HG03575 (cell line): ENCODE measurements around the gene GLB1L3.

Source experiments
- ATAC-seq: cut with Tn5 transposase; IDR thresholded peaks from one replicate; pipeline ENCODE4 v1.9.1; 2021; ENCODE audit not compliant: unreplicated experiment, insufficient number of reproducible peaks, low FRiP score; ENCODE audit errors: extremely low read depth

The GLB1L3 gene

DNA sequence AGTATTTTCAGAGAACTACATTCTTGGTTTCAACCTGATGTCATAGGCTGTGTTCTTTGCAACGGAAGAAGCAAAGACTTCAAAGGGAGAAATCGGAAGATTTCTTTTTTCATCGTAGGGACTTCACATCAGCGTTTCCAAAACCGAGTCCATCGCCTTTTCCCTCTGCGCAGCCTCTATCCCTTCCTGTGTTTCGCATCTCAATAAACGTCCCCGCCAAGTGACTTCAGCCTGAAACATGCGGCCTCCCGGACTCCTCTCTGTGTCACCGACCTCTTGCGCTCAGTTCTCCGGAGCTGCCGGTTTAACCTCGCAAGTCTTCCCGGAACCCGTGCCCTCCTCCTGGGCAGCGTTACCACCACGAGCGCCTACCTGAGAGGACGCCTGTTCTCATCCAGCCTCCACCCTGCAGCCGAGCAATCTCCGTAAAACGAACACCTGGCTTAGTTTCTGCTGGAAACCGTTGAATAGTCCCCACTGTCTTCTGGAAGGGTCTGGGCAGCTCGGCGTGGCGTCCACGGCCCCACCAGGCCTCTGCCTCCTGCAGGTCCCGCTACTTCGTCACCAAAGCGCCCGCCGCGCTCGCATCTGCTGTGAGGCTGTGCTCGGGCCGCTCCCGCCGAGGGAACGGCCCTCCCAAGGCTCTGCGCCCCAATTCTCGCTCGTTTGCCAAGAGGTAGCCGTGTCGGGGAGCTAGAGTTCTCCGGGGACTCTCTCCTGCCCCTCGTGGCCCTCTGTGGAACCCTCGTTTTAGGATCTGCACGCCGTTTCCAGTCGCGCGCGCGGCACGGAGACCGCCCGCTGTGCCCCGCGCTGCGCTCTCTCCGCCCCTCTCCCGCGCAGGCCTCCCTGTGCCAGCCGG is at the start of gene GLB1L3:
GLB1L3 (plus strand) TSS at position 846 of the 862 bp plus-strand sequence. CDS start 362 bp downstream, outside the sequence.
- no peak for ATAC-seq

DNA sequence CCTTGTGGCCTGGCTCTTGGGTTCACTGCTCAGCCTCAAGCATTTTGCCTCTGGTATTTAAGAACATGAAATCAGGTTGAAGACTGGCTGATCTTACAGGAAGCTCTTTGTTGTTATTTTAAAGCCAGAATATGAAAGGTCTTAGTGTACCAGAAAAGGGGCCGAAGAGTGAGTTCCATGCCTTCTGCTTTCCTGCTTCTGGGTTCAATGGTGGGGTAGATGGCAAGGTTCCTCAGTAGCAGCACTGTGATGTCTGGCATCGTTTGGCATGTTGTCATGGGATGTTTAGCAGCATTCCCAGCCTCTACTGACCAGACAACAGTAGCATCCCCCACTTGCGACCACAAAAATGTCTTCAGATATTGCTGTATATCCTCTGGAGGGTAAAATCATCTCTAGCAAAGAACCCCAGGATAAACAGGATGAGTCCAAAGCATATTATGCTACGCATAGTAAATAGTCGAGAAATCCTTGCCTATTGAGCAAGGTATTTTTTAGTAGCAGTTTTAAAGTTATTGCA is 49.3 kb upstream of the GLB1L3 start:
- ATAC-seq: no peak

GRCh38 chr11:134228625-134229024 is 47.6 kb upstream of the GLB1L3 start:
- peak; percentile 64 for ATAC-seq

DNA sequence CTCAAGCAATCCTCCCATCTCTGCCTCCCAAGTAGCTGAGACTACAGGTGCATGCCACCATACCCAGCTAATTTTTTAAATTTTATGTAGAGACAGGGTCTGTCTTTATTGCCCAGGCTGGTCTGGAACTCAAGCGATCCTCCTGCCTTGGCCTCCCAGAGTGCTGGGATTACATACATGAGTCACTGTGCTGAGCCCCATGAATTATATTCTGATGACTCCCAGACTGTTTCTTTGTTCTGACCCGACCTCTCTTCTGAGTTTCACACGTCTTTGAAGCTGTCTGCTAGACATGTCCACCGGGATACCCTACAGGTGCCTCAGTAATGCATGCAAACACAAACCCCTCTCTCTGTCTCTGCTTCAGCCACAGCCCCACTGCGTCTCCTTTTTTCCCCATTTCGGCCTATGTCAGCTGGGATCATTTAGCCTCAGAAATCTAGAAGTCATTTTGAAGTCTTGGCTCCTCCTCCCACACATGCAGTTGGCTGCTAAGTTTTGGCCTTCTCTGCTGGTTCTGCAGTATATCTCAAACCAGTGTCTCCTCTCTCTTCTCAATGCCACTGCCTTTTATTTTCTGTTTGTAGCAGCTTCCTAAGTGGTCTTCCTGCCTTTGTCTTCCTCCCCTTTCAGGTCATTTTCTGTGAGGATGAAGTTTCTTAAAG is 46.9 kb upstream of the GLB1L3 start:
- no peak for ATAC-seq

- no peak for ATAC-seq
Measured at GRCh38 chr11:134230339-134230738, 45.8 kb upstream of the GLB1L3 start.

GRCh38 chr11:134231958-134232659 is 44.1 kb upstream of the GLB1L3 start:
- ATAC-seq: no peak

DNA sequence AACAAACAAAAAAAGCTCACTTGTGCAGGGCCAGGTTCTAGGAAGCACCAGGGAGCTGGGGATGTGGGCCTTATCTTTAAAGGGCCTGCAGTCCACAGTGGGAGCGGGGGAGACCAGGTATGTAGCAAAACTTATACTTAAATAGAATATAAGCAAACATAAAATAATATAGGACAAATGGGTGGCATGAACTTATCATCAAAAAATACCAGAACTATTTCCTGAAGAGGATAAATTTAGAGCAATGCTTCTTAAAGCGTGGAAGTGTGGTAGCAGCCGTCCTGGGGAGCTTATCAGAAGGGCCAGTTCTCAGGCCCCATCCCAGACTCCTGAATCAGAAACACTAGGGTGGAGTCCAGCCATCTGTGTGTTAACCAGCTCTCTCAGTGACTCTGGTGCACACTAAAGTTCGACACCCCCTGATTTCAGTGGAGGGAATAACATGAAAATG is 42.4 kb upstream of the GLB1L3 start:
- ATAC-seq: no peak

GRCh38 chr11:134235399-134235798 is 40.8 kb upstream of the GLB1L3 start:
- ATAC-seq: no peak

- no peak for ATAC-seq
Measured at GRCh38 chr11:134236834-134237556, 39.2 kb upstream of the GLB1L3 start.

- ATAC-seq: no peak
Measured at GRCh38 chr11:134237557-134237922, 38.6 kb upstream of the GLB1L3 start.

GRCh38 chr11:134238956-134239355 is 37.2 kb upstream of the GLB1L3 start:
- no peak for ATAC-seq

DNA sequence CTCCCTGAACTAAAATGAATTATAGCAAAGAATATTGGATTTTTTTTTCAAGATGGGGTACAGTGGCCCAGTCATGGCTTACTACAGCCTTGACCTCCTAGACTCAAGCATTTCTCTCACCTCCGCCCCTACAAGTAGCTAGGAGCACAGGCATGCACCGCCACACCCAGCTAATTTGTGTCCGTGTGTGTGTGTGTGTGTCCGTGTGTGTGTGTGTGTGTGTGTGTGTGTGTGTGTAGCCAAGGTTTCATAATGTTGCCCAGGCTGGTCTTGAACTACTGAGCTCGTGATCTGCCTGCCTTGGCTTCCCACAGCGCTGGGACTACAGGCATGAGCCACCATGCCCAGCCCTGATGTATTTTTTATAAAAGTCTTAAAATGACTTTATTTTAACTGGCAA is 35.6 kb upstream of the GLB1L3 start:
- no peak for ATAC-seq

DNA sequence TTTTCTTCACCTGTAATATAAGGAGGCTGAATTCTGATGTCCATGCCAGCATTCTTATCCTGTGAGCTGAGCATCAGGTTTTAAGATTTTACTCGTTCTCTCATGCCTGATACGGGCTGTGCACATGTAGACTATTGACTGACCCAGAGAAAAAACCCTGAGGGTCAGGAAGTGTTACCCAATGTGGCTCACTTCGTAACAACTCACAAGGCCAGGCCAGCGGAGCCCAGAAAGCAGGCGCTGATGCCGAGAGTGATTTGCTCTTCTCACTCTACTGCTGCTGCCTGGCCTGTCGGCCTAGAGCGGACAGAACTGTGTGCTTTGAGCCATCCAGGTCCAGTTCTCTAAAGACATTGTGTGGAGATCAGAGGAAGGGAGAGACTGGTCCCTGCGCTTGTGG is 33.8 kb upstream of the GLB1L3 start:
- ATAC-seq: no peak

DNA sequence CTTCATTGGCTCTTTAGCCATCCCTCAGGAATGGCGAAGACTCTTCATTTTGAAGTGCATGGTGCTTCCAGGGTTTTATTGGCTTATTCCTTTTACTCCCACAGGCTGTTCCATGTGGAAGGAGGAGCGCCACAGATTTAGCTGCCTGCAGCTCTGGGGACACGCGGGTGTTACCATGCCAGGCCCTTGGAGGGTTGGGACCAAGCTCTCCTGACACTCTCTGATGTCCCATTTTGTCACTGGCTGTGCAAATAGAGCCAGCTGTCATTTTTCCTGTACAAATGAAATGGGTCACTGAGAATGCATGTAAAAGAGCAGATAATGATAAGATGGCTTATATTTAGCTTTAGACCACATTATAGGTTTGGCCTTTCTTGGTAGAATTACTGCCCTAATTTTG is 32.3 kb upstream of the GLB1L3 start:
- no peak for ATAC-seq

DNA sequence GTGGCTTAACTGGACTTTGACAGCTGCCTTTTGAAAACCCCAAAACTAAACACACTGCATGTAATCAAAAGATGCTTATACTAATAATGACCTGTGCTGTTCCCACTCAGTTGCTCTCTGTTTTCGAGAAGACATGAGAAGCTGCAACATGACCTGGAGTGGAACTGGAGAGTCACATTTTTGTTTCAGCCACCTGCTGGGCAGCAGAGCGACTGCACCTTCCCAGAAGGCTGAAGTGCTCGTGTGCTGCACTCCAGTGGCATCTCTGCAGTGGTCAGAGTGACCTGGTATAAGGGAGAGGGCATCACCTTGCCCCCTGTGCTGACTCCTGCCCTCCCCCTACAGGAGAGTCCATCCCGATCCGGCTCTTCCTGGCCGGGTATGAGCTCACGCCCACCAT is 31.6 kb upstream of the GLB1L3 start:
- no peak for ATAC-seq

DNA sequence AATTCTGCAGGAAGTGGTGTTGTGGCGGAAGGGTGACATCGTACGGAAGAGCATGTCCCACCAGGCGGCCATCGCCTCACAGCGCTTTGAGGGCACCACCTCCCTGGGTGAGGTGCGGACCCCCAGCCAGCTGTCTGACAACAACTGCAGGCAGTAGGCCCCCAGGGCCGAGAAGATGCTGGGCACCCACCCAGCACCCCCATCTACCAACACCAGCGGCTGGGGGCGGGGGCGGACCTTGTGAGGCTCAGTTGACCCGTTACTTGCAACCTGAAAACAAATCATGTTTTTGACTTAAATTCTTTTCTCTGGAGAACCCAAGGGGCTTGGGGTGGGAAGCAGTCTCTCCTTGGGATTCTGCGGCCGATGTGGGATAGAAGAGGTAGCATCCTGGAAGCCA is 30.7 kb upstream of the GLB1L3 start:
- ATAC-seq: no peak

DNA sequence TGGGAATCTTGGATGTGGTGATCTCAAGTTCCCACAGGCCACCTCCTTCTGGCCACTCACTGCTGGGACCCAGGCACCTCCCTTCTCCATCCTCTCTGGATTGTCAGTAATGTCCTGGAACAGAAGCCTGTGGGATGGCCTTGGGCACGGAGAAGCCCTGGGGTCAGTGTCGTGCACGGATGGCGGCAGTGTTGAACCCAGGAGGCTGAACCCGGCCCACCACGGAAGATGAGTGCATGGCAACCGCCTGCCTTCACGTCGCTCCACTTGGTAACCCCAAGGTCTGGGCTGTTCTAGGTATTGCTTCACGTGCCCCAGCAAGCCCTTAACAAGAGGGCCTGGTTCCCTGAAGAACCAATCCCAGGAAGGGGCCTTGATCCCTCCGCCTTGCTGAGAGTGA is 30.1 kb upstream of the GLB1L3 start:
- no peak for ATAC-seq

DNA sequence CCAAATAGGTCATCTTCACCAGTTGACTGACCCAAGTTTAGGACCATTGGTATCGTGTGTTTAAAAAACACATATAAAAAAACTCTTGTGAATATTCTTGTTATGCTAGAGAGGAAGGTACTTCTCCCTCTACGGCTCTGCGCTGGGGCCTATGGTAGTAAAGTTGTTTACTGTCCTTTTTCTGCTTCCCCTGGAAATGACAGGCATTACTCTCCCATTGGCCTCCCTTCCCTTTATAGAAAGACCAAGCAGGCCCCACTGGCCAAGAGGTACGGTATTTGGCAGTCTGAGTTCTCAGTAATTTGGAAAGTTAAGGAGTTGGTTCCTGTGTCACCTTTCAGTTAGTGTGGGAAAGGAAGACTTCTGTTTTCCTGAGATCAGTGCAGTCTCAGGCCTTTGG is 29.5 kb upstream of the GLB1L3 start:
- ATAC-seq: no peak

GRCh38 chr11:134248910-134249480 is 27.2 kb upstream of the GLB1L3 start:
- no peak for ATAC-seq
